D721Med (cell line): Measurements from ENCODE around the gene AP5Z1.
"Not testable (repeated sequence)": the region's sequence is repeated elsewhere in the genome, so short reads cannot be mapped to it uniquely, and the experiment has no call there.

ENCODE experiments used
- DNase-seq: peaks from one replicate; pipeline ENCODE4 v3.0.0; 2011; ENCODE audit warnings: low spot score; ENCODE audit not compliant: insufficient read length
- FAIRE-seq: peaks from 2 replicates; lab custom pipeline; 2011; peaks lifted over from hg19 to GRCh38; lab: Jason Lieb, UNC
- CTCF ChIP-seq: IDR thresholded peaks from 2 replicates; pipeline ENCODE4 v1.5.1; 2012; ENCODE audit warnings: mild to moderate bottlenecking, control low read depth; ENCODE audit not compliant: insufficient read depth; ENCODE audit errors: missing control alignments

Gene AP5Z1

GRCh38 chr7:4789194-4790077 lies 14.0 kb downstream of the AP5Z1 start:
- no peak for TF ChIP-seq CTCF
- no peak for DNase-seq
- no peak for FAIRE-seq

GRCh38 chr7:4790078-4790465 lies 14.6 kb downstream of the AP5Z1 start:
- FAIRE-seq, result no peak
- no peak for DNase-seq
- TF ChIP-seq CTCF, result no peak

GRCh38 chr7:4790516-4790991 lies 15.1 kb downstream of the AP5Z1 start:
- DNase-seq (no peak), FAIRE-seq (no peak)
- TF ChIP-seq CTCF, result no peak

GRCh38 chr7:4791101-4791737 lies 15.8 kb downstream of the AP5Z1 start:
- TF ChIP-seq CTCF, result no peak
- DNase-seq (no peak), FAIRE-seq (no peak)

- no peak for TF ChIP-seq CTCF
- FAIRE-seq, result no peak
- no peak for DNase-seq
These were observed 16.5 kb downstream of the AP5Z1 start for GRCh38 chr7:4791738-4792536.

- DNase-seq, result no peak
- TF ChIP-seq CTCF, result no peak
- FAIRE-seq, result no peak
These were observed 17.2 kb downstream of the AP5Z1 start for GRCh38 chr7:4792537-4793126.

GRCh38 chr7:4793385-4793993 lies 18.1 kb downstream of the AP5Z1 start:
- DNase-seq, FAIRE-seq: not testable (repeated sequence)

GRCh38 chr7:4794171-4794570 lies 18.7 kb downstream of the AP5Z1 start:
- FAIRE-seq, DNase-seq: not testable (repeated sequence)
